H9 (cell line): Measurements from ENCODE around the gene TMEM250. TPM values are rescaled to one million over a fixed set of nuclear protein-coding genes. Genes with fewer than 3 reads are reported as not detected.

Source experiments
- DNase-seq: peaks from one replicate; pipeline ENCODE4 v3.0.0-alpha.2; 2017
- H2AFZ ChIP-seq: one replicate; pipeline ENCODE4 v1.6.1; 2013; ENCODE audit warnings: mild to moderate bottlenecking, low read length, control low read depth, moderate library complexity
- H2AK5ac ChIP-seq: 2 replicates; pipeline ENCODE4 v1.6.1; 2013; ENCODE audit warnings: low read length, control low read depth, mixed read lengths; ENCODE audit not compliant: insufficient read length
- H2BK120ac ChIP-seq: one replicate; pipeline ENCODE4 v1.6.1; 2013; ENCODE audit warnings: low read depth, mild to moderate bottlenecking, low read length, control low read depth, inconsistent platforms; ENCODE audit not compliant: poor library complexity, severe bottlenecking
- H2BK12ac ChIP-seq: 2 replicates; pipeline ENCODE4 v1.6.1; 2013; ENCODE audit warnings: low read length, control low read depth, mixed read lengths, low read depth; ENCODE audit not compliant: insufficient read length
- H2BK15ac ChIP-seq: 2 replicates; pipeline ENCODE4 v1.6.1; 2013; ENCODE audit warnings: low read depth, low read length, control low read depth
- H2BK20ac ChIP-seq: one replicate; pipeline ENCODE4 v1.6.1; 2013; ENCODE audit warnings: low read depth, mild to moderate bottlenecking, low read length, control low read depth, inconsistent platforms; ENCODE audit not compliant: poor library complexity, severe bottlenecking
- H2BK5ac ChIP-seq: 2 replicates; pipeline ENCODE4 v1.6.1; 2013; ENCODE audit warnings: low read length, control low read depth, mixed read lengths; ENCODE audit not compliant: insufficient read length
- H3K14ac ChIP-seq: 2 replicates; pipeline ENCODE4 v1.6.1; 2013; ENCODE audit warnings: low read length, control low read depth; ENCODE audit not compliant: insufficient read depth
- H3K18ac ChIP-seq: 2 replicates; pipeline ENCODE4 v1.6.1; 2013; ENCODE audit warnings: low read depth, mild to moderate bottlenecking, mixed read lengths, low read length, control low read depth; ENCODE audit not compliant: insufficient read length
- H3K23ac ChIP-seq: 2 replicates; pipeline ENCODE4 v1.6.1; 2013; ENCODE audit warnings: low read length, control low read depth, mixed read lengths, low read depth; ENCODE audit not compliant: insufficient read length
- H3K23me2 ChIP-seq: 2 replicates; pipeline ENCODE4 v1.6.1; 2013; ENCODE audit warnings: low read depth, mild to moderate bottlenecking, mixed read lengths, low read length, control low read depth; ENCODE audit not compliant: insufficient read length, poor library complexity, severe bottlenecking
- H3K27ac ChIP-seq: 2 replicates; pipeline ENCODE4 v1.5.1; 2013; ENCODE audit warnings: low read length, control low read depth, mixed read lengths, low read depth; ENCODE audit not compliant: insufficient read length
- H3K27me3 ChIP-seq: 2 replicates; pipeline ENCODE4 v1.6.1; 2013; ENCODE audit warnings: low read length, control low read depth, inconsistent platforms; ENCODE audit not compliant: insufficient read depth
- H3K4ac ChIP-seq: 2 replicates; pipeline ENCODE4 v1.6.1; 2013; ENCODE audit warnings: low read depth, mild to moderate bottlenecking, control low read depth, inconsistent platforms, low read length, moderate library complexity
- H3K4me1 ChIP-seq: 2 replicates; pipeline ENCODE4 v1.6.1; 2013; ENCODE audit warnings: low read length, control low read depth, inconsistent platforms; ENCODE audit not compliant: insufficient read depth
- H3K4me2 ChIP-seq: 2 replicates; pipeline ENCODE4 v1.6.1; 2013; ENCODE audit warnings: low read length, control low read depth, mixed read lengths; ENCODE audit not compliant: insufficient read length, insufficient read depth
- H3K56ac ChIP-seq: 2 replicates; pipeline ENCODE4 v1.6.1; 2013; ENCODE audit warnings: low read depth, mild to moderate bottlenecking, mixed read lengths, low read length, control low read depth; ENCODE audit not compliant: insufficient read length
- H3K79me1 ChIP-seq: 2 replicates; pipeline ENCODE4 v1.6.1; 2013; ENCODE audit warnings: low read depth, mild to moderate bottlenecking, moderate library complexity, low read length, control low read depth, inconsistent platforms; ENCODE audit not compliant: insufficient read depth, poor library complexity, severe bottlenecking
- H3K79me2 ChIP-seq: 2 replicates; pipeline ENCODE4 v1.6.1; 2013; ENCODE audit warnings: low read length, control low read depth, inconsistent platforms; ENCODE audit not compliant: insufficient read depth
- H3K9ac ChIP-seq: 2 replicates; pipeline ENCODE4 v1.6.1; 2013; ENCODE audit warnings: low read length, control low read depth, mixed read lengths; ENCODE audit not compliant: insufficient read length; ENCODE audit errors: extremely low read depth
- H3K9me3 ChIP-seq: one replicate; pipeline ENCODE4 v1.6.1; 2013; ENCODE audit warnings: low read depth, low read length, inconsistent platforms; ENCODE audit not compliant: control insufficient read depth
- H3T11ph ChIP-seq: one replicate; pipeline ENCODE4 v1.6.1; 2013; ENCODE audit warnings: mild to moderate bottlenecking, low read length, control low read depth, inconsistent platforms
- H4K20me1 ChIP-seq: one replicate; pipeline ENCODE4 v1.6.1; 2013; ENCODE audit not compliant: control insufficient read depth, insufficient read length, insufficient read depth
- H4K5ac ChIP-seq: 2 replicates; pipeline ENCODE4 v1.6.1; 2013; ENCODE audit warnings: low read depth, mild to moderate bottlenecking, mixed read lengths, low read length, control low read depth; ENCODE audit not compliant: insufficient read length
- H4K8ac ChIP-seq: replicated peaks from 2 replicates; pipeline ENCODE4 v1.6.1; 2013; ENCODE audit warnings: low read length, control low read depth, mixed read lengths, low read depth; ENCODE audit not compliant: insufficient read length
- H4K91ac ChIP-seq: 2 replicates; pipeline ENCODE4 v1.6.1; 2013; ENCODE audit warnings: low read depth, mild to moderate bottlenecking, moderate library complexity, mixed read lengths, low read length, control low read depth; ENCODE audit not compliant: insufficient read length
- H3K27ac Mint-ChIP-seq, 3 experiments: 2 replicates in 2 of 3; 3 replicates in 1 of 3; pipeline ENCODE4 v1.8.0; 2020 to 2021; ENCODE audit warnings: mixed read lengths in 3 of 3, mild to moderate bottlenecking in 1 of 3, moderate library complexity in 1 of 3
- H3K27me3 Mint-ChIP-seq: 2 replicates; pipeline ENCODE4 v1.8.0; 2021; ENCODE audit warnings: low read depth, mild to moderate bottlenecking, moderate library complexity, mixed read lengths
- H3K36me3 Mint-ChIP-seq, 3 experiments: 2 replicates in 2 of 3; 3 replicates in 1 of 3; pipeline ENCODE4 v1.8.0; 2020 to 2021; ENCODE audit warnings: low read depth in 3 of 3, mixed read lengths in 3 of 3; ENCODE audit not compliant: insufficient read depth in 1 of 3
- H3K4me1 Mint-ChIP-seq, 2 experiments: 2 replicates each; pipeline ENCODE4 v1.8.0; 2020; ENCODE audit warnings: mixed read lengths in 2 of 2
- H3K4me3 Mint-ChIP-seq, 2 experiments: 2 replicates in 1 of 2; 3 replicates in 1 of 2; pipeline ENCODE4 v1.8.0; 2020 to 2021; ENCODE audit warnings: mild to moderate bottlenecking in 2 of 2, mixed read lengths in 2 of 2, moderate library complexity in 1 of 2
- H3K9me3 Mint-ChIP-seq, 2 experiments: 2 replicates in 1 of 2; 3 replicates in 1 of 2; pipeline ENCODE4 v1.8.0; 2020; ENCODE audit warnings: mild to moderate bottlenecking in 2 of 2, mixed read lengths in 2 of 2, moderate library complexity in 1 of 2
- CTCF ChIP-seq: fragments of 200-600 bp; sonication (generic); conservative IDR thresholded peaks from 3 replicates; pipeline ENCODE4 v1.8.0; 2021; ENCODE audit warnings: antibody characterized with exemption, mild to moderate bottlenecking
- WGBS: extraction: QIAGEN DNeasy Blood & Tissue Kit; methylation state at CpG from one replicate; pipeline ENCODE4 v1.1.7; 2013; ENCODE audit warnings: missing lambda C conversion rate, low lambda C conversion rate, mixed read lengths; ENCODE audit not compliant: insufficient read length; ENCODE audit errors: extremely low coverage; 5-methylcytosine and 5-hydroxymethylcytosine counted together
- total RNA-seq: library from RNA; stranded (reverse); gene quantifications from 2 replicates; pipeline ENCODE4 v1.2.1, GENCODE V29; 2021

Gene TMEM250
- total RNA-seq, 1 experiment from 2014 or later = 48.1 TPM

GRCh38 chr9:136148766-136149165 lies 30.1 kb upstream of the TMEM250 start:
- Histone ChIP-seq H3K27me3 (no peaks in the 10 kb centered on the region), H4K8ac (no peak overlapping the region), H3K23ac (no peak overlapping the region), H3K9me3 (no peaks in the 10 kb centered on the region), H3T11ph (no peak overlapping the region), H4K20me1 (no peaks in the 10 kb centered on the region), H3K4me2 (no peak overlapping the region), H2AK5ac (no peak overlapping the region), H3K79me2 (no peaks in the 10 kb centered on the region), H2BK15ac (no peak overlapping the region), H2BK5ac (no peak overlapping the region), H4K5ac (no peak overlapping the region), H3K14ac (no peak overlapping the region; the same call in 1 of the 2 replicates), H3K4me1 (no peaks in the 10 kb centered on the region; the same call in 1 of the 2 replicates), H3K79me1 (no peaks in the 10 kb centered on the region), H2BK12ac (no peak overlapping the region), H4K91ac (no peak overlapping the region), H3K56ac (no peak overlapping the region), H3K18ac (no peak overlapping the region), H3K4ac (no peak overlapping the region), H3K9ac (no peak overlapping the region), H3K23me2 (no peaks in the 10 kb centered on the region), H3K27ac (no peak overlapping the region), H2BK120ac (no peak overlapping the region), H2BK20ac (no peak overlapping the region), H2AFZ (no peak overlapping the region)
- no CpG with 5 or more reads among the region's 14 CpGs for WGBS
- H3K4me3 Mint-ChIP-seq = no peak overlapping the region
- peaks cover 5 to 18% of the 10 kb centered on the region in 2 experiments for H3K4me1 Mint-ChIP-seq
- H3K9me3 Mint-ChIP-seq = no peaks in the 10 kb centered on the region
- H3K27ac Mint-ChIP-seq = no peak overlapping the region
- no peak for TF ChIP-seq CTCF
- peaks cover 15% of the 10 kb centered on the region for H3K27me3 Mint-ChIP-seq
- DNase-seq = no peak
- H3K36me3 Mint-ChIP-seq = no peaks in the 10 kb centered on the region; a peak in 1 of 7 replicates
